SK-N-SH (cell line): Measurements from ENCODE around the gene ANTKMT. TPM values are rescaled to one million over a fixed set of nuclear protein-coding genes. Genes with fewer than 3 reads are reported as not detected.

Experiments
- CTCF ChIA-PET: fragments of 300-600, 350-600 bp; formaldehyde crosslinking; extraction: SDS; loops from one replicate; lab custom pipeline; 2021; lab: Yijun Ruan, JAX
- POLR2A ChIA-PET: fragments of 350-600 bp; sonication (Branson Sonifier 250); formaldehyde crosslinking; extraction: SDS; loops from one replicate; lab custom pipeline; 2020; ENCODE audit warnings: antibody characterized with exemption, inconsistent platforms; lab: Yijun Ruan, JAX
- DNase-seq: peaks from one replicate; pipeline ENCODE4 v3.0.0; 2012
- H2AFZ ChIP-seq: fragments of 200-600 bp; sonication (generic); 2 replicates; pipeline ENCODE4 v1.8.1; 2016; ENCODE audit warnings: antibody characterized with exemption, mild to moderate bottlenecking, low read depth
- H3F3A ChIP-seq: fragments of 200-600 bp; sonication (generic); replicated peaks from 2 replicates; pipeline ENCODE3; 2016; ENCODE audit warnings: antibody characterized with exemption, mild to moderate bottlenecking; ENCODE audit not compliant: insufficient read depth
- H3K27ac ChIP-seq, 2 experiments: fragments of 200-500 bp in 1 of 2; fragments of 200-600 bp in 1 of 2; sonication (Bioruptor generic) in 1 of 2; sonication (generic), shearing (Covaris generic) in 1 of 2; 2 replicates each; pipeline versions ENCODE4 v1.5.1 to v1.6.1; 2014 to 2016; ENCODE audit warnings: low read depth in 2 of 2, inconsistent platforms in 1 of 2, low read length in 1 of 2, mild to moderate bottlenecking in 1 of 2, mixed read lengths in 1 of 2
- H3K27me3 ChIP-seq: fragments of 200-600 bp; sonication (generic), shearing (Covaris generic); 2 replicates; pipeline ENCODE4 v1.6.1; 2016; ENCODE audit warnings: mixed run types; ENCODE audit not compliant: insufficient read depth
- H3K36me3 ChIP-seq, 2 experiments: fragments of 200-500 bp in 1 of 2; fragments of 200-600 bp in 1 of 2; sonication (Bioruptor generic) in 1 of 2; sonication (generic) in 1 of 2; replicated peaks in 1 of 2; 2 replicates each; pipeline versions ENCODE3 to v1.5.1; 2014 to 2016; ENCODE audit warnings: low read length in 1 of 2, mild to moderate bottlenecking in 1 of 2; ENCODE audit not compliant: insufficient read depth in 2 of 2, control insufficient read depth in 1 of 2
- H3K4me1 ChIP-seq, 2 experiments: fragments of 200-500 bp in 1 of 2; fragments of 200-600 bp in 1 of 2; sonication (Bioruptor generic) in 1 of 2; sonication (generic), shearing (Covaris generic) in 1 of 2; 2 replicates each; pipeline versions ENCODE4 v1.5.1 to v1.6.1; 2014 to 2016; ENCODE audit warnings: low read depth in 1 of 2, low read length in 1 of 2, mixed run types in 1 of 2; ENCODE audit not compliant: insufficient read depth in 2 of 2, control insufficient read depth in 1 of 2
- H3K4me2 ChIP-seq: fragments of 200-600 bp; sonication (generic), shearing (Covaris generic); 2 replicates; pipeline ENCODE4 v1.6.1; 2017; ENCODE audit warnings: mixed run types
- H3K4me3 ChIP-seq, 2 experiments: fragments of 200-500 bp in 1 of 2; fragments of 200-600 bp in 1 of 2; sonication (Bioruptor generic) in 1 of 2; sonication (generic), shearing (Covaris generic) in 1 of 2; 2 replicates each; pipeline versions ENCODE4 v1.5.1 to v1.8.1; 2014 to 2016; ENCODE audit warnings: low read depth in 2 of 2, inconsistent platforms in 1 of 2, low read length in 1 of 2, mild to moderate bottlenecking in 1 of 2, mixed read lengths in 1 of 2, moderate library complexity in 1 of 2
- H3K79me2 ChIP-seq: fragments of 200-600 bp; sonication (generic); 2 replicates; pipeline ENCODE4 v1.8.1; 2017; ENCODE audit warnings: mild to moderate bottlenecking; ENCODE audit not compliant: insufficient read depth
- H3K9ac ChIP-seq: fragments of 200-600 bp; sonication (generic); 2 replicates; pipeline ENCODE4 v1.6.1; 2017; ENCODE audit warnings: mixed run types
- H3K9me2 ChIP-seq: fragments of 200-600 bp; sonication (generic); 2 replicates; pipeline ENCODE4 v1.6.1; 2017; ENCODE audit warnings: mixed run types
- H3K9me3 ChIP-seq: fragments of 200-600 bp; sonication (generic); 2 replicates; pipeline ENCODE4 v1.6.1; 2017; ENCODE audit warnings: mixed run types, mild to moderate bottlenecking, moderate library complexity
- H4K20me1 ChIP-seq: fragments of 200-600 bp; sonication (generic); 2 replicates; pipeline ENCODE4 v1.6.1; 2017; ENCODE audit warnings: mild to moderate bottlenecking, mixed run types; ENCODE audit not compliant: insufficient read depth
- CTCF ChIP-seq: fragments of 200-600 bp; sonication (generic); IDR thresholded peaks from 2 replicates; pipeline ENCODE4 v1.6.1; 2017; ENCODE audit warnings: antibody characterized with exemption, mild to moderate bottlenecking, moderate library complexity
- EP300 ChIP-seq, 2 experiments: IDR thresholded peaks; 2 replicates each; pipeline versions ENCODE4 v1.4.0 to v1.6.1; 2012; ENCODE audit warnings: borderline replicate concordance in 1 of 2, low read depth in 1 of 2, low read length in 1 of 2
- EZH2phosphoT487 ChIP-seq: fragments of 200-600 bp; sonication (generic); IDR thresholded peaks from 2 replicates; pipeline ENCODE4 v1.6.1; 2017; ENCODE audit warnings: low read depth, mixed run types, mild to moderate bottlenecking, antibody characterized with exemption, moderate library complexity, borderline replicate concordance
- FOXJ3 ChIP-seq: sonication (generic); formaldehyde crosslinking; IDR thresholded peaks from 2 replicates; pipeline ENCODE4 v1.5.1; 2020; ENCODE audit warnings: mild to moderate bottlenecking, missing genetic modification reagents
- GABPA ChIP-seq: IDR thresholded peaks from 2 replicates; pipeline ENCODE4 v1.4.0; 2012; ENCODE audit warnings: low read depth, mild to moderate bottlenecking
- JUND ChIP-seq: IDR thresholded peaks from 2 replicates; pipeline ENCODE4 v1.4.0; 2012
- MAX ChIP-seq: IDR thresholded peaks from 2 replicates; pipeline ENCODE4 v1.4.0; 2012; ENCODE audit warnings: low read depth
- NRF1 ChIP-seq: IDR thresholded peaks from 2 replicates; pipeline ENCODE4 v1.6.1; 2012; ENCODE audit warnings: low read depth, mild to moderate bottlenecking, low read length
- POLR2AphosphoS5 ChIP-seq: IDR thresholded peaks from 2 replicates; pipeline ENCODE4 v1.6.1; 2012; ENCODE audit warnings: low read depth, low read length
- RAD21 ChIP-seq: IDR thresholded peaks from 2 replicates; pipeline ENCODE4 v1.6.1; 2012; ENCODE audit warnings: mild to moderate bottlenecking, low read length
- RCOR1 ChIP-seq: fragments of 150-350 bp; IDR thresholded peaks from 2 replicates; pipeline ENCODE4 v1.6.1; 2017; ENCODE audit warnings: antibody characterized with exemption, low read length
- REST ChIP-seq: IDR thresholded peaks from 2 replicates; pipeline ENCODE4 v1.6.1; 2012; ENCODE audit warnings: mild to moderate bottlenecking, low read depth, low read length, moderate library complexity
- RFX5 ChIP-seq: IDR thresholded peaks from 2 replicates; pipeline ENCODE4 v1.6.1; 2012; ENCODE audit warnings: mild to moderate bottlenecking, improper control_type of control experiment, low read length
- RXRA ChIP-seq: IDR thresholded peaks from 2 replicates; pipeline ENCODE4 v1.4.0; 2012; ENCODE audit warnings: low read depth, mild to moderate bottlenecking, borderline replicate concordance
- SIN3A ChIP-seq: IDR thresholded peaks from 2 replicates; pipeline ENCODE4 v1.6.1; 2012; ENCODE audit warnings: low read depth, mild to moderate bottlenecking, low read length, moderate library complexity, borderline replicate concordance
- SMC3 ChIP-seq: IDR thresholded peaks from 2 replicates; pipeline ENCODE4 v1.6.1; 2012; ENCODE audit warnings: low read depth, low read length, improper control_type of control experiment
- WGBS: methylation state at CpG from one replicate; pipeline ENCODE4 v1.1.6; 2017; ENCODE audit warnings: low lambda C conversion rate; 5-methylcytosine and 5-hydroxymethylcytosine counted together
- polyA plus RNA-seq, 3 experiments: library from polyadenylated mRNA; depleted of rRNA; stranded (reverse); fragments of >200 nt; gene quantifications; 2 replicates each; pipeline ENCODE4 v1.2.3, GENCODE V29; 2012

Gene ANTKMT
- polyA plus RNA-seq, 1 of the 3 experiments (the other 2 are of a cell fraction), result 57.4 TPM

DNA sequence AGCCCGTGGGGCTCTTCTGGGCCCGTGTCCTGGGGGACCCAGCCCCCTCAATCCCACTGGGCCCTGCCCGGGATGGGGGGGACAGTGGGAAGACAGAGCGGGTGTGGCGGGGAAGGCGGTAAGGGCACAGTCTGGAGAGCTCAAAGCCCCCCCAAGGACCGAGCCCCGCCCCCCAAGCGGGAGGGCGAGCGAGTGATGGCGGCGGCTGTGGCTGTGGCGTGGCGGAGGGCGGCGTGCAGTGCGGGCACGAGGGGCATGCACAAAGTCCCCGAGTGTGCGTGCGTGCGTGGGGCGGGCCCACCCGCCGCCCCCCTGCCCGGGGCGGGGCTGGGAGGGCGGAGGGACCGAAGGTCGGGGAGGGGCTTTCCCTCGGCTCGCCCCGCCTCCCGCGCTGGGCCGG, 27.2 kb upstream of the ANTKMT start:
- POLR2A ChIA-PET, result no interaction called here
- WGBS, result 96% methylated on average over 18 of the region's 37 CpGs
- peaks cover 0 to 2% of the 10 kb centered on the region in 2 experiments for H3K36me3 ChIP-seq
- no peaks in the 10 kb centered on the region for H3K9me2 ChIP-seq
- H3K27ac ChIP-seq, result no peak overlapping the region
- no peaks in the 10 kb centered on the region for H3K9me3 ChIP-seq
- H3K27me3 ChIP-seq, result no peaks in the 10 kb centered on the region
- H4K20me1 ChIP-seq, result peaks cover under 1% of the 10 kb centered on the region; the same call in 1 of the 2 replicates
- no peak overlapping the region for H3K9ac ChIP-seq
- H2AFZ ChIP-seq, result no peak overlapping the region
- no peak overlapping the region for H3K4me2 ChIP-seq
- no peak overlapping the region for H3K4me3 ChIP-seq
- H3F3A ChIP-seq, result peaks cover 20% of the 10 kb centered on the region
- H3K79me2 ChIP-seq, result peaks cover 18% of the 10 kb centered on the region; the same call in 1 of the 2 replicates
- H3K4me1 ChIP-seq, result peaks cover 9 to 11% of the 10 kb centered on the region in 2 experiments; a peak in 2 of 4 replicates
- DNase-seq, result no peak
- CTCF ChIA-PET, result no interaction called here
- TF ChIP-seq FOXJ3 (CRISPR knock-in tag), result no peak
- no peak for TF ChIP-seq REST
- no peak for TF ChIP-seq RXRA
- TF ChIP-seq RCOR1, result no peak
- TF ChIP-seq, all 33 proteins: peak for 0

GRCh38 chr16:694187-694862, 26.6 kb upstream of the ANTKMT start:
- Histone ChIP-seq H3K4me3 (no peak overlapping the region), H3K79me2 (peaks cover 20% of the 10 kb centered on the region), H3K4me1 (peaks cover 4 to 5% of the 10 kb centered on the region in 2 experiments; a peak in 2 of 4 replicates), H3K4me2 (no peak overlapping the region), H2AFZ (no peak overlapping the region), H3K27ac (no peak overlapping the region), H4K20me1 (peaks cover 6% of the 10 kb centered on the region; the same call in 1 of the 2 replicates), H3K9me3 (no peaks in the 10 kb centered on the region), H3K9ac (no peak overlapping the region), H3K36me3 (peaks cover 0 to 2% of the 10 kb centered on the region in 2 experiments), H3F3A (peaks cover 20% of the 10 kb centered on the region), H3K27me3 (no peaks in the 10 kb centered on the region), H3K9me2 (no peaks in the 10 kb centered on the region)
- no peak for DNase-seq
- ChIA-PET CTCF (no interaction called here), POLR2A (no interaction called here)
- 80% methylated on average over 29 of the region's 64 CpGs for WGBS
- TF ChIP-seq NRF1 (no peak), POLR2AphosphoS5 (no peak), EP300 (IDR thresholded peaks at IDR 0.05; ENCODE audit: borderline replicate concordance in 1 of 2, low read depth in 1 of 2, low read length in 1 of 2) (no peak), FOXJ3 (CRISPR knock-in tag) (no peak), SMC3 (no peak), SIN3A (no peak), CTCF (no peak), RAD21 (no peak), REST (no peak), RFX5 (no peak), JUND (no peak), GABPA (no peak), MAX (no peak), EZH2phosphoT487 (no peak)
